ENCODE measurements around the gene GMDS. TPM values are rescaled to one million over a fixed set of nuclear protein-coding genes. Genes with fewer than 3 reads are reported as not detected.

Gene GMDS
- total RNA-seq, 6 experiments from 2014 or later, result 13.2 to 18.0 (median 14.7) TPM

DNA sequence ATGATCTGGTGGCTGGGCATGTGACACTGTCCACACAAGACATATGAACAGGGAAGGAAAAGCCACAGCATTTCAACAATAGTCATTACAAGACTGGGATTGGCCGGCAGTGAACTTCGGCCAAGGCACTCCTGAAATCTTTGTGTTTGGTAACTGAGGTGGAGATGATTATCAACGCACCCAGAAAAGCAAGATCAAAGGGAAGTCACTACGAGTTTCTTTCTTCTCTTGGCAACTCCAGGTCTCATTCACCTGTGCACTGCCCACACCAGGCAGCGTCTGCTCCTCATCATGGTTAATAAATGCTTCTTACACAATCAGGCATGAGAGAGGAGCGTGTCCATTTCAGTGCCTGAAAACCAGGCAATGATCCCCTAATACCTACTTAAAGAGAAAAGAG, 656.2 kb downstream of the GMDS start:
- peaks cover 29% of the 10 kb centered on the region for H3K27me3 Mint-ChIP-seq (ENCODE audit: insufficient read depth)
- DNase-seq, result no peak

DNA sequence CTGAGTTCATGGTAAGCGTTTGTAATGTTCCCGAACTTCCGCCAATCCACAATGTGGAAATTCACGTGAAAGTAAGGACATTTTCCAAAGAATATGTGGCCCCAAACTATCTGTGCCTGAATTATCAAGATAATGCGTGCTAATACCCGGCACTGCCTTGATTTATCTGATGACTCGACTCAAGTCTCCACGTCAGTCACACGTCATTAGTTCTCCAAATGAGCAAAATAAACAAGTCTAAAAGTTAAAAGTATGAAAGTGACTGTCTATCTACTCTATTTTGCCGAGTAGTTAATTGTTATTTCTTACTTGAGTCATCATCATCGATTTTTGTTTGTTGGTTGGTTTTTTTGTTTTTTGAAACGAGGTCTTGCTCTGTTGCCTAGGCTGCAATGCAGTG, 657.4 kb downstream of the GMDS start:
- H3K9me3 Mint-ChIP-seq, result no peaks in the 10 kb centered on the region; the same call in 1 of the 2 replicates
- no peak overlapping the region for H3K4me3 Mint-ChIP-seq
- H3K36me3 Mint-ChIP-seq (ENCODE audit: low read depth), result no peaks in the 10 kb centered on the region
- no peaks in the 10 kb centered on the region for H3K4me1 Mint-ChIP-seq (ENCODE audit: low read depth)
- TF ChIP-seq, protein P1, sequence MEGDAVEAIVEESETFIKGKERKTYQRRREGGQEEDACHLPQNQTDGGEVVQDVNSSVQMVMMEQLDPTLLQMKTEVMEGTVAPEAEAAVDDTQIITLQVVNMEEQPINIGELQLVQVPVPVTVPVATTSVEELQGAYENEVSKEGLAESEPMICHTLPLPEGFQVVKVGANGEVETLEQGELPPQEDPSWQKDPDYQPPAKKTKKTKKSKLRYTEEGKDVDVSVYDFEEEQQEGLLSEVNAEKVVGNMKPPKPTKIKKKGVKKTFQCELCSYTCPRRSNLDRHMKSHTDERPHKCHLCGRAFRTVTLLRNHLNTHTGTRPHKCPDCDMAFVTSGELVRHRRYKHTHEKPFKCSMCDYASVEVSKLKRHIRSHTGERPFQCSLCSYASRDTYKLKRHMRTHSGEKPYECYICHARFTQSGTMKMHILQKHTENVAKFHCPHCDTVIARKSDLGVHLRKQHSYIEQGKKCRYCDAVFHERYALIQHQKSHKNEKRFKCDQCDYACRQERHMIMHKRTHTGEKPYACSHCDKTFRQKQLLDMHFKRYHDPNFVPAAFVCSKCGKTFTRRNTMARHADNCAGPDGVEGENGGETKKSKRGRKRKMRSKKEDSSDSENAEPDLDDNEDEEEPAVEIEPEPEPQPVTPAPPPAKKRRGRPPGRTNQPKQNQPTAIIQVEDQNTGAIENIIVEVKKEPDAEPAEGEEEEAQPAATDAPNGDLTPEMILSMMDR (IDR thresholded peaks at IDR 0.05), result no peak
- H3K27me3 Mint-ChIP-seq (ENCODE audit: insufficient read depth), result peaks cover 29% of the 10 kb centered on the region
- no peak overlapping the region for H3K27ac Mint-ChIP-seq
- no peak for DNase-seq

More for the DNA sequence above, 656.2 kb downstream of the GMDS start:
- H3K27ac Mint-ChIP-seq, result no peak overlapping the region
- no peaks in the 10 kb centered on the region for H3K36me3 Mint-ChIP-seq (ENCODE audit: low read depth)
- TF ChIP-seq, protein P1 (IDR thresholded peaks at IDR 0.05), result no peak
- no peaks in the 10 kb centered on the region for H3K4me1 Mint-ChIP-seq (ENCODE audit: low read depth)
- no peak overlapping the region for H3K4me3 Mint-ChIP-seq
- no peaks in the 10 kb centered on the region for H3K9me3 Mint-ChIP-seq

DNA sequence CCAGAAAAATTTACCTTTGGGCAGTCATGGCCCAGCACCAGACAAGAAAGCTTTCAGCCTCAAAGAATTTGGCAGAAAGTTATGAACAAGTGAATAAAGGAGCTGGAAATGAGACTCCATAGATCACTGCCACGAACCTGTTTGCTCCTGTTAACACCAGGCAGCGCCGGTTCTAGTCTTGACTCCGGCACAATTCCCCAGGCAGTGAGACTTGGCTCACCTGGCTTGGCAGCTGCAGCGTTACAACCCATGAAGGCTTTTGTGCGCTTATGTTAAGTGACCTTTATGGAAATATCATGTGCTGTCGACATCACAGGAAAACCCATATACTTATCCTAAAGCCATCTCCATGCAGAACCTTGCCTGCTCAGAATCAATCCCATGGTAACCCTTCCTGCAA, 657.9 kb downstream of the GMDS start:
- H3K36me3 Mint-ChIP-seq (ENCODE audit: low read depth), result no peaks in the 10 kb centered on the region
- TF ChIP-seq, protein P1 (IDR thresholded peaks at IDR 0.05), result no peak
- H3K9me3 Mint-ChIP-seq, result no peaks in the 10 kb centered on the region; the same call in 1 of the 2 replicates
- no peak overlapping the region for H3K4me3 Mint-ChIP-seq
- H3K27ac Mint-ChIP-seq, result no peak overlapping the region
- no peak for DNase-seq
- peaks cover 29% of the 10 kb centered on the region for H3K27me3 Mint-ChIP-seq (ENCODE audit: insufficient read depth)
- no peaks in the 10 kb centered on the region for H3K4me1 Mint-ChIP-seq (ENCODE audit: low read depth)

DNA sequence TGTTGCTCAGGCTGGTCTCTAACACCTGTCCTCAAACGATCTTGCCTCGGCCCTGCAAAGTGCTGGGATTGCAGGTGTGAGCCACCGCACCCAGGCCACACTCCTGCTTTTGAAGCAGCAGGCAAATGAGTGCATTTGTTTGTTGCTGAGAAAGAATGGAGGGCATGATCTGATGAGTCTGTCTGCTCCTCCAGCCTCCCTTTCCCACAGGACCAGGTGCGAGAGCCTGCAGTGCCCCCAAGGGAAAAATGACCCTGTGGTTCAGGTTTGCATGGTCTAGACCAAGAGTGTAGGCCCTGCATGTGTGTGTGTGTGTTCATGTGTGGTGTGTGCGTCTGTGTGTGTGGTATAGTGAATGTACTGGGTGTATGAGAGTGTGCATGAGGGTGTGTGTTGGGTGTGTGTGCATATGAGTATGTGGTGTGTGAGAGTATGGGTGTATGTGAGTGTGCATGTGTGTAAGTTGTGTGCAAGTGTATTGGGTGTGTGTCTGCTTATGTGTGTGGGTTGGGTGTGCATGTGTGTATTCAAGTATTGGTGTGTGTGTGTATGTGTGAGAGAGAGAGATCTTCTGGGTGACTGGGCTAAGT, 658.4 kb downstream of the GMDS start:
- DNase-seq, result no peak
- no peaks in the 10 kb centered on the region for H3K36me3 Mint-ChIP-seq (ENCODE audit: low read depth)
- TF ChIP-seq, protein P1 (IDR thresholded peaks at IDR 0.05), result no peak
- no peak overlapping the region for H3K27ac Mint-ChIP-seq
- H3K27me3 Mint-ChIP-seq (ENCODE audit: insufficient read depth), result peaks cover 27% of the 10 kb centered on the region
- no peak overlapping the region for H3K4me3 Mint-ChIP-seq
- H3K4me1 Mint-ChIP-seq (ENCODE audit: low read depth), result no peaks in the 10 kb centered on the region
- H3K9me3 Mint-ChIP-seq, result no peaks in the 10 kb centered on the region; the same call in 1 of the 2 replicates

DNA sequence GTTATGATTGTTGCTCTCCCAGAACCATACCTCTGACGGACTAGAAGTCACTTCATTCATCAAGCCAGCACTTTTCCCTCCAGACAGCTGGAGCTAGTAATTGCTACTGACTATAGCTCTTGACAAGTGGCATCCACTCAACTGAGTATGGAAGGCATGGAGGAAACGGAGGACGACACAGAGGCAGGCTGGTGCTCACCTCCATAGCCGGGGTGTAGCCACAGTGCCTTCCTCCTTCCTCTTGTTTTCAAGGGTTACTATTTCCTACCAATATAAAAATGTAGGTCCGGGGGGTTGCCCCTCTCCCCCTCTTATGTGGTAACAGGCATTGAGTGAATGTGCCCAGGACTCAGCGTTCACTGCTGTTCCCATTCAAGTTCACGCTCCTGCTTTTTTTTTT, 659.1 kb downstream of the GMDS start:
- DNase-seq, result no peak
- Mint-ChIP-seq H3K36me3 (ENCODE audit: low read depth) (no peaks in the 10 kb centered on the region), H3K4me1 (ENCODE audit: low read depth) (no peaks in the 10 kb centered on the region), H3K9me3 (no peaks in the 10 kb centered on the region; the same call in 1 of the 2 replicates), H3K27me3 (ENCODE audit: insufficient read depth) (peaks cover 30% of the 10 kb centered on the region), H3K4me3 (no peak overlapping the region), H3K27ac (no peak overlapping the region)
- TF ChIP-seq, protein P1 (IDR thresholded peaks at IDR 0.05), result no peak
